Endothelial cell of umbilical vein (primary cell): Measurements from ENCODE around the gene ADAMTS17. TPM values are rescaled to one million over a fixed set of nuclear protein-coding genes. Genes with fewer than 3 reads are reported as not detected.

ENCODE experiments used
- BruUV-seq: library from RNA; stranded (reverse); fragments of 400-500 nt; replicated peaks from 2 replicates; lab custom pipeline; 2021; lab: Mats Ljungman, UMichigan
- CTCF ChIA-PET: fragments of 300-600, 350-600 bp; sonication (Branson Sonifier 250); formaldehyde crosslinking; loops from one replicate; lab custom pipeline; 2021; ENCODE audit warnings: antibody characterized with exemption, inconsistent platforms; lab: Charles Lee
- POLR2A ChIA-PET: fragments of 300-600, 350-600 bp; sonication (Branson Sonifier 250); formaldehyde crosslinking; loops from one replicate; lab custom pipeline; 2021; ENCODE audit warnings: antibody characterized with exemption, inconsistent platforms; lab: Charles Lee
- DNase-seq: peaks from one replicate; pipeline ENCODE4 v3.0.0-alpha.2; 2011; ENCODE audit warnings: low read depth, low spot score
- FAIRE-seq: peaks from 2 replicates; lab custom pipeline; 2011; peaks lifted over from hg19 to GRCh38; lab: Jason Lieb, UNC
- H2AFZ ChIP-seq: 2 replicates; pipeline ENCODE4 v1.6.0; 2012; ENCODE audit warnings: low read depth, low read length, control low read depth, inconsistent platforms
- H3K27ac ChIP-seq: 2 replicates; pipeline ENCODE4 v1.5.1; 2011; ENCODE audit warnings: low read depth, mild to moderate bottlenecking, control low read depth, low read length, moderate library complexity; ENCODE audit not compliant: insufficient read depth
- H3K27me3 ChIP-seq, 2 experiments: 2 replicates each; pipeline versions ENCODE4 v1.6.0 to v1.6.1; 2011; ENCODE audit warnings: low read length in 2 of 2, mixed read lengths in 1 of 2; ENCODE audit not compliant: control insufficient read depth in 2 of 2, insufficient read depth in 2 of 2
- H3K36me3 ChIP-seq, 2 experiments: 2 replicates in 1 of 2; 3 replicates in 1 of 2; pipeline ENCODE4 v1.5.1; 2011; ENCODE audit warnings: low read length in 2 of 2, mild to moderate bottlenecking in 1 of 2, moderate library complexity in 1 of 2; ENCODE audit not compliant: control insufficient read depth in 2 of 2, insufficient read depth in 2 of 2; ENCODE audit errors: extremely low read depth in 1 of 2
- H3K4me1 ChIP-seq: 3 replicates; pipeline ENCODE4 v1.5.1; 2011; ENCODE audit warnings: mild to moderate bottlenecking, low read length; ENCODE audit not compliant: control insufficient read depth, insufficient read depth; ENCODE audit errors: extremely low read depth
- H3K4me2 ChIP-seq: 2 replicates; pipeline ENCODE4 v1.6.1; 2011; ENCODE audit warnings: low read length, control low read depth, mixed read lengths; ENCODE audit not compliant: insufficient read depth
- H3K4me3 ChIP-seq, 3 experiments: fragments of 200-600 bp in 1 of 3; sonication (generic), shearing (Covaris generic) in 1 of 3; replicated peaks in 1 of 3; 2 replicates each; pipeline ENCODE4 v1.5.1; 2011 to 2016; ENCODE audit warnings: control low read depth in 3 of 3, low read length in 3 of 3, mild to moderate bottlenecking in 2 of 3, inconsistent platforms in 1 of 3, low read depth in 1 of 3, moderate library complexity in 1 of 3; ENCODE audit not compliant: insufficient read depth in 1 of 3
- H3K79me2 ChIP-seq: 2 replicates; pipeline ENCODE4 v1.6.0; 2012; ENCODE audit warnings: low read length, inconsistent platforms; ENCODE audit not compliant: control insufficient read depth, insufficient read depth
- H3K9ac ChIP-seq: replicated peaks from 2 replicates; pipeline ENCODE3; 2011; ENCODE audit warnings: low read length, control low read depth; ENCODE audit not compliant: insufficient read depth; ENCODE audit errors: extremely low read depth
- H3K9me1 ChIP-seq: replicated peaks from 3 replicates; pipeline ENCODE4 v1.6.0; 2011; ENCODE audit warnings: mild to moderate bottlenecking, low read length; ENCODE audit not compliant: control insufficient read depth, insufficient read depth; ENCODE audit errors: extremely low read depth
- H3K9me3 ChIP-seq: replicated peaks from 2 replicates; pipeline ENCODE4 v1.5.1; 2012; ENCODE audit warnings: low read length, inconsistent platforms; ENCODE audit not compliant: control insufficient read depth, insufficient read depth
- H4K20me1 ChIP-seq: replicated peaks from 2 replicates; pipeline ENCODE3; 2011; ENCODE audit warnings: mild to moderate bottlenecking, low read length; ENCODE audit not compliant: control insufficient read depth, insufficient read depth; ENCODE audit errors: extremely low read depth
- EZH2 ChIP-seq: IDR thresholded peaks from 2 replicates; pipeline ENCODE4 v1.6.1; 2012; ENCODE audit warnings: borderline replicate concordance, low read depth, mild to moderate bottlenecking, moderate library complexity, low read length, inconsistent platforms; ENCODE audit not compliant: severe bottlenecking
- FOS ChIP-seq: IDR thresholded peaks from 2 replicates; pipeline ENCODE4 v1.6.1; 2011; ENCODE audit warnings: mild to moderate bottlenecking, low read length, moderate library complexity, borderline replicate concordance; ENCODE audit not compliant: insufficient read depth
- GATA2 ChIP-seq: IDR thresholded peaks from 2 replicates; pipeline ENCODE4 v1.7.0; 2011; ENCODE audit warnings: low read depth, mild to moderate bottlenecking, moderate library complexity, mixed read lengths, low read length; ENCODE audit not compliant: insufficient read length, insufficient read depth
- JUN ChIP-seq: IDR thresholded peaks from 2 replicates; pipeline ENCODE4 v1.6.1; 2011; ENCODE audit warnings: borderline replicate concordance, low read depth; ENCODE audit not compliant: insufficient read length, insufficient read depth
- MYC ChIP-seq: IDR thresholded peaks from one replicate; pipeline ENCODE4 v1.6.1; 2011; ENCODE audit warnings: mild to moderate bottlenecking, low read depth, low read length
- POLR2A ChIP-seq: IDR thresholded peaks from 2 replicates; pipeline ENCODE4 v1.6.1; 2012; ENCODE audit warnings: low read depth, mild to moderate bottlenecking, control low read depth, low read length
- POLR2AphosphoS5 ChIP-seq: IDR thresholded peaks from 2 replicates; pipeline ENCODE4 v1.6.1; 2012; ENCODE audit warnings: low read depth, mild to moderate bottlenecking, control low read depth, low read length, moderate library complexity; ENCODE audit not compliant: insufficient read depth
- dilution Hi-C: fragments of 300-500 bp; cut with MboI; formaldehyde crosslinking; loops from one replicate; pipeline ENCODE4 v1.15.0; 2019; ENCODE audit warnings: low sequenced_read_pairs; ENCODE audit not compliant: extremely low pct_ligation_motif_present
- intact Hi-C: fragments of 100-400 bp; cut with micrococcal nuclease; formaldehyde crosslinking; loops from one replicate; pipeline ENCODE4 v1.10.0; 2022
- polyA plus RNA-seq, 4 experiments: library from polyadenylated mRNA; depleted of rRNA in 3 of 4; stranded (reverse) in 3 of 4; unstranded in 1 of 4; fragments of >200 nt; gene quantifications; 2 replicates each; pipeline versions ENCODE4 v1.2.1 to v1.2.3, GENCODE V29; 2011 to 2012; ENCODE audit warnings: missing spikeins in 1 of 4
- total RNA-seq: library from RNA; stranded (reverse); gene quantifications from 2 replicates; pipeline ENCODE4 v1.2.3, GENCODE V29; 2021
- TF ChIP-seq, protein P1 (sequence below): IDR thresholded peaks from 2 replicates; pipeline ENCODE4 v1.6.1; 2011; ENCODE audit not compliant: insufficient read depth, insufficient read length
- TF ChIP-seq, protein P2 (sequence below), 2 donors: IDR thresholded peaks; 1 replicate in 1 of 2; 2 replicates in 1 of 2; pipeline ENCODE4 v1.5.1; 2011; ENCODE audit warnings: low read length in 2 of 2, mild to moderate bottlenecking in 2 of 2, moderate library complexity in 2 of 2, control low read depth in 1 of 2, inconsistent platforms in 1 of 2, low read depth in 1 of 2; ENCODE audit not compliant: insufficient read depth in 1 of 2; ENCODE audit errors: extremely low read depth in 1 of 2

The ADAMTS17 gene
- total and polyA plus RNA-seq, 2 donors (not counting 3 experiments of a cell fraction or from before 2014, with no cell fraction given): 0.12 TPM; not detected in 1

DNA sequence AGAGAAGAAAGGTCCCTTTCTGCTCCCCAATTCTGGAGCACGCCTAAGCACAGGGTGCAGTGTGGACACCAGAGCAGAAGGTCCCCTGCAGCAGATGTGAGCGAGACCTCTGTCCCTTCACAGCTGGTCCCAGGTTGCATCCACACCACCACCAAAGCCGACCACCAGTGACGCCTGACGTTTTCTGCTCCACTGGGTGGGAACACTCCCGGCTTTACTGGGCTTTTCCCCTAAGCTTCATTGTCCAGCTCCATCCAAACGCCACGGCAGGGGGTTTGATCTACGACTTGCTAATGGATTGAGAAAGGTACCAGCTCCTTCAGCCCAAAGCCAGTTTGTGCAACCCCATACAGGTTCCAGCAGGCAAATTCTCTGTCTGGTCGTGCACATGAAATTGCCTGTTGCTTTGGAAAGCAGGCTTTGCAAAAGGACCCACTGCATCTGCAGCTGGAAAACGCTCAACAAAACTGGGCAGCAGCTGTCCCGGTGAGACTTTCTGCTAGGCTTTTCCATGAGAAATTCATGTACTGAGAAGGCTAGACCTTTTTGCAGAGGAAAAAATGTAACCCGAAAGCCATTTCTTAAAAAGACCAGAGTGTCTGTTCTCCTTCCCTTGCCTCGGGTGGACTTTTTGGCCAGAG lies 31.1 kb downstream of the ADAMTS17 start:
- Histone ChIP-seq H2AFZ (no peak overlapping the region), H3K27ac (no peak overlapping the region), H4K20me1 (no peaks in the 10 kb centered on the region), H3K36me3 (no peaks in the 10 kb centered on the region), H3K4me2 (no peak overlapping the region), H3K27me3 (no peaks in the 10 kb centered on the region), H3K9ac (no peak overlapping the region), H3K9me1 (no peaks in the 10 kb centered on the region), H3K4me1 (no peaks in the 10 kb centered on the region), H3K79me2 (no peaks in the 10 kb centered on the region), H3K9me3 (peaks cover 5% of the 10 kb centered on the region), H3K4me3 (no peak overlapping the region)
- BruUV-seq: no TSS peak
- dilution Hi-C loops: no loop called here
- POLR2A ChIA-PET: no interaction called here
- CTCF ChIA-PET: no interaction called here
- DNase-seq: no peak
- FAIRE-seq: no peak
- intact Hi-C loops: no loop called here
- TF ChIP-seq, protein P1, sequence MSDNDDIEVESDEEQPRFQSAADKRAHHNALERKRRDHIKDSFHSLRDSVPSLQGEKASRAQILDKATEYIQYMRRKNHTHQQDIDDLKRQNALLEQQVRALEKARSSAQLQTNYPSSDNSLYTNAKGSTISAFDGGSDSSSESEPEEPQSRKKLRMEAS: no peak
- TF ChIP-seq GATA2 (no peak), FOS (no peak), MYC (no peak), JUN (no peak), POLR2AphosphoS5 (no peak), EZH2 (no peak), POLR2A (no peak)
- TF ChIP-seq, protein P2, sequence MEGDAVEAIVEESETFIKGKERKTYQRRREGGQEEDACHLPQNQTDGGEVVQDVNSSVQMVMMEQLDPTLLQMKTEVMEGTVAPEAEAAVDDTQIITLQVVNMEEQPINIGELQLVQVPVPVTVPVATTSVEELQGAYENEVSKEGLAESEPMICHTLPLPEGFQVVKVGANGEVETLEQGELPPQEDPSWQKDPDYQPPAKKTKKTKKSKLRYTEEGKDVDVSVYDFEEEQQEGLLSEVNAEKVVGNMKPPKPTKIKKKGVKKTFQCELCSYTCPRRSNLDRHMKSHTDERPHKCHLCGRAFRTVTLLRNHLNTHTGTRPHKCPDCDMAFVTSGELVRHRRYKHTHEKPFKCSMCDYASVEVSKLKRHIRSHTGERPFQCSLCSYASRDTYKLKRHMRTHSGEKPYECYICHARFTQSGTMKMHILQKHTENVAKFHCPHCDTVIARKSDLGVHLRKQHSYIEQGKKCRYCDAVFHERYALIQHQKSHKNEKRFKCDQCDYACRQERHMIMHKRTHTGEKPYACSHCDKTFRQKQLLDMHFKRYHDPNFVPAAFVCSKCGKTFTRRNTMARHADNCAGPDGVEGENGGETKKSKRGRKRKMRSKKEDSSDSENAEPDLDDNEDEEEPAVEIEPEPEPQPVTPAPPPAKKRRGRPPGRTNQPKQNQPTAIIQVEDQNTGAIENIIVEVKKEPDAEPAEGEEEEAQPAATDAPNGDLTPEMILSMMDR (IDR thresholded peaks at IDR 0.05; ENCODE audit: extremely low read depth in 1 of 2, insufficient read depth in 1 of 2, low read depth in 1 of 2, low read length in 2 of 2): no peak
